Heart left ventricle (tissue), 16 donors: ENCODE data around the gene SNX19. TPM values are rescaled to one million over a fixed set of nuclear protein-coding genes. Genes with fewer than 3 reads are reported as not detected.

Source experiments
- ATAC-seq, 4 donors: fragments of 200-7000 bp; cut with Tn5 transposase; one replicate each; pipeline ENCODE4 v1.9.1; 2020 to 2022; ENCODE audit warnings: moderate library complexity in 4 of 4, mild to moderate bottlenecking in 3 of 4, moderate number of reproducible peaks in 1 of 4
- DNase-seq, 5 donors: peaks; one replicate each; pipeline ENCODE4 v3.0.0-alpha.2; 2020
- H3K27ac ChIP-seq, 12 donors: fragments of 200-600 bp; sonication (generic) in 4 of 12; one replicate each; pipeline versions ENCODE4 v1.5.0 to v1.8.0; 2016 to 2022; ENCODE audit warnings: mild to moderate bottlenecking in 2 of 12
- H3K27me3 ChIP-seq, 9 donors: fragments of 200-600 bp; sonication (generic) in 2 of 9; one replicate each; pipeline versions ENCODE4 v1.5.1 to v1.8.0; 2016 to 2022; ENCODE audit warnings: mild to moderate bottlenecking in 3 of 9
- H3K36me3 ChIP-seq, 9 donors: fragments of 200-600 bp; sonication (generic) in 2 of 9; one replicate each; pipeline versions ENCODE4 v1.5.0 to v1.8.0; 2018 to 2022; ENCODE audit warnings: mild to moderate bottlenecking in 2 of 9
- H3K4me1 ChIP-seq, 12 donors: fragments of 200-600 bp; sonication (generic) in 4 of 12; one replicate each; pipeline versions ENCODE4 v1.5.0 to v1.8.0; 2016 to 2022; ENCODE audit warnings: mild to moderate bottlenecking in 3 of 12
- H3K4me3 ChIP-seq, 12 donors: fragments of 200-600 bp; sonication (generic) in 4 of 12; one replicate each; pipeline versions ENCODE4 v1.5.0 to v1.8.0; 2017 to 2022; ENCODE audit warnings: mild to moderate bottlenecking in 9 of 12, moderate library complexity in 4 of 12
- H3K9me3 ChIP-seq, 12 donors: fragments of 200-600 bp; sonication (generic) in 4 of 12; one replicate each; pipeline versions ENCODE4 v1.5.0 to v1.8.0; 2016 to 2022; ENCODE audit warnings: mild to moderate bottlenecking in 1 of 12
- CTCF ChIP-seq, 12 donors: fragments of 200-600 bp; sonication (generic) in 4 of 12; IDR thresholded peaks; one replicate each; pipeline versions ENCODE4 v1.5.0 to v1.8.0; 2018 to 2022; ENCODE audit warnings: antibody characterized with exemption in 12 of 12, mild to moderate bottlenecking in 5 of 12
- POLR2A ChIP-seq, 2 donors: fragments of 450-650 bp; IDR thresholded peaks; one replicate each; pipeline ENCODE4 v1.6.1; 2017; ENCODE audit warnings: antibody characterized with exemption in 2 of 2, mild to moderate bottlenecking in 2 of 2, moderate library complexity in 2 of 2
- WGBS, 4 donors: extraction: QIAGEN DNeasy Blood & Tissue Kit in 2 of 4; methylation state at CpG; one replicate each; pipeline versions ENCODE4 v1.1.5 to v1.1.7; 2013 to 2018; 5-methylcytosine and 5-hydroxymethylcytosine counted together
- intact Hi-C, 10 donors: fragments of 100-400 bp; cut with DNase I; formaldehyde crosslinking; loops; one replicate each; pipeline versions ENCODE4 v1.11.1 to v1.14.2; 2022
- polyA plus RNA-seq, 2 donors: library from polyadenylated mRNA; stranded (reverse); fragments of 200-250 nt; gene quantifications; one replicate each; pipeline ENCODE4 v1.2.3, GENCODE V29; 2013
- total RNA-seq, 9 donors: library from RNA; depleted of rRNA in 2 of 9; stranded (reverse); fragments of >200 nt in 2 of 9; fragmentation: NEBNext Ultra II Directional in 3 of 9; extraction: Animal tissue kit (Norgen Biotek cat#: 25700) in 3 of 9; gene quantifications; one replicate each; pipeline versions ENCODE4 v1.1.0 to v1.2.4, GENCODE V29; 2016 to 2023
- donor health status: ischemic (EF 13 %, LVEDD 7.1; RV severe dilation, severe dysfunction).
- donor health status: healthy with polysubstance abuse.
- donor health status: DM: no; HTN: yes; CAD: no.
- donor health status: DM: no; HTN: no; CAD: no.
- donor health status: ischemic (EF 25% LVEDD 6.9; RV normal size, moderate dysfunction).
- donor health status: ischemic (EF 25% LVEDD 5.7; RV mildly dilated, moderate dysfunction).
- donor health status: healthy.
- donor health status: DM: yes; HTN: yes; CAD: no.
- donor health status: ischemic (EF 35%, LVEDD 5.7; RV mildly dilated, moderate dysfunction).
- donor health status: nonischemic (EF 11% LVEDD 7.7; RV severe dilation, severe dysfunction).
- donor health status: DM: yes; HTN: yes; CAD: no.
- donor health status: PGD.
- donor health status: ischemic (EF 29% LVEDD 5.4; RV normal size, mild dysfunction).
- donor health status: nonischemic (EF 23%, LVEDD 6.1; RV moderate dilation, normal function).

SNX19 gene
- total and polyA plus RNA-seq, 11 donors, result 10.8 to 121 (median 57.1) TPM

GRCh38 chr11:130912552-130912951 is 3.7 kb downstream of the SNX19 start:
- H3K4me1 ChIP-seq, result peaks cover 0 to 62% (median 26%) of the 10 kb centered on the region in 12 donors
- no peak for ATAC-seq
- no peaks in the 10 kb centered on the region for H3K27me3 ChIP-seq
- H3K27ac ChIP-seq, result no peak overlapping the region
- DNase-seq, result no peak
- TF ChIP-seq POLR2A (IDR thresholded peaks at IDR 0.05) (no peak), CTCF (IDR thresholded peaks at IDR 0.05) (no peak)
- H3K4me3 ChIP-seq, result no peak overlapping the region
- intact Hi-C loops, result loop anchor here in 1 of 10 donors (10.0 kb wide), 1 partner anchor 1018 kb away; the partner anchor contains the start of gene NFRKB
- 89 to 93% (median 91%) methylated on average over 6 of the region's 6 CpGs for WGBS, 4 donors
- H3K9me3 ChIP-seq, result no peaks in the 10 kb centered on the region
- peaks cover 0 to 78% (median 66%) of the 10 kb centered on the region in 9 donors for H3K36me3 ChIP-seq

GRCh38 chr11:130911306-130911705 is 5.0 kb downstream of the SNX19 start:
- H3K9me3 ChIP-seq, result no peaks in the 10 kb centered on the region
- TF ChIP-seq CTCF (IDR thresholded peaks at IDR 0.05) (no peak), POLR2A (IDR thresholded peaks at IDR 0.05) (no peak)
- H3K27ac ChIP-seq, result no peak overlapping the region
- 93 to 95% (median 94%) methylated on average over 11 of the region's 11 CpGs for WGBS, 4 donors
- intact Hi-C loops, result loop anchor here in 1 of 10 donors (10.0 kb wide), 1 partner anchor 1017 kb away; the partner anchor contains the start of gene NFRKB
- peaks cover 0 to 90% (median 79%) of the 10 kb centered on the region in 9 donors for H3K36me3 ChIP-seq
- peaks cover 0 to 55% (median 24%) of the 10 kb centered on the region in 12 donors for H3K4me1 ChIP-seq
- DNase-seq (no peak), ATAC-seq (no peak)
- H3K27me3 ChIP-seq, result no peaks in the 10 kb centered on the region
- H3K4me3 ChIP-seq, result no peak overlapping the region

- peaks cover 4 to 99% (median 95%) of the 10 kb centered on the region in 9 donors for H3K36me3 ChIP-seq
- peaks cover 0 to 45% (median 14%) of the 10 kb centered on the region in 12 donors for H3K4me1 ChIP-seq
- no peak overlapping the region for H3K4me3 ChIP-seq
- H3K9me3 ChIP-seq, result no peaks in the 10 kb centered on the region
- DNase-seq (no peak), ATAC-seq (no peak)
- TF ChIP-seq CTCF (IDR thresholded peaks at IDR 0.05) (no peak), POLR2A (IDR thresholded peaks at IDR 0.05) (no peak)
- H3K27ac ChIP-seq, result no peak overlapping the region
- H3K27me3 ChIP-seq, result no peaks in the 10 kb centered on the region
- 58 to 67% (median 60%) methylated on average over 1 of the region's 1 CpG for WGBS, 4 donors
- intact Hi-C loops, result loop anchor here in 1 of 10 donors (10.0 kb wide), 1 partner anchor 1015 kb away; the partner anchor contains the start of gene NFRKB
These were observed 6.6 kb downstream of the SNX19 start for GRCh38 chr11:130909650-130910049.

GRCh38 chr11:130908770-130909625 is 7.3 kb downstream of the SNX19 start:
- DNase-seq (no peak), ATAC-seq (no peak)
- intact Hi-C loops, result no loop called here
- H3K4me3 ChIP-seq, result no peak overlapping the region
- TF ChIP-seq POLR2A (IDR thresholded peaks at IDR 0.05), result no peak
- no peak for TF ChIP-seq CTCF (IDR thresholded peaks at IDR 0.05)
- no peaks in the 10 kb centered on the region for H3K9me3 ChIP-seq
- H3K27ac ChIP-seq, result peak overlapping the region in 1 of 12 donors; percentile 21
- no peaks in the 10 kb centered on the region for H3K27me3 ChIP-seq
- H3K4me1 ChIP-seq, result peaks cover 0 to 39% (median 8%) of the 10 kb centered on the region in 12 donors
- H3K36me3 ChIP-seq, result peaks cover 4 to 99% (median 96%) of the 10 kb centered on the region in 9 donors
- 84 to 88% (median 86%) methylated on average over 4 of the region's 4 CpGs for WGBS, 4 donors
